PC-9 (cell line): Measurements from ENCODE around the gene MBD2.

Source experiments
- EZH2 ChIP-seq: fragments of 200-600 bp; sonication (generic); IDR thresholded peaks from 2 replicates; pipeline ENCODE4 v1.8.0; 2017; ENCODE audit warnings: antibody characterized with exemption, low read depth
- TF ChIP-seq, protein P1 (sequence below): fragments of 200-600 bp; sonication (generic); conservative IDR thresholded peaks from 2 replicates; pipeline ENCODE4 v1.6.1; 2017; ENCODE audit warnings: mixed run types, antibody characterized with exemption, mild to moderate bottlenecking, moderate library complexity

- TF ChIP-seq, protein P1, sequence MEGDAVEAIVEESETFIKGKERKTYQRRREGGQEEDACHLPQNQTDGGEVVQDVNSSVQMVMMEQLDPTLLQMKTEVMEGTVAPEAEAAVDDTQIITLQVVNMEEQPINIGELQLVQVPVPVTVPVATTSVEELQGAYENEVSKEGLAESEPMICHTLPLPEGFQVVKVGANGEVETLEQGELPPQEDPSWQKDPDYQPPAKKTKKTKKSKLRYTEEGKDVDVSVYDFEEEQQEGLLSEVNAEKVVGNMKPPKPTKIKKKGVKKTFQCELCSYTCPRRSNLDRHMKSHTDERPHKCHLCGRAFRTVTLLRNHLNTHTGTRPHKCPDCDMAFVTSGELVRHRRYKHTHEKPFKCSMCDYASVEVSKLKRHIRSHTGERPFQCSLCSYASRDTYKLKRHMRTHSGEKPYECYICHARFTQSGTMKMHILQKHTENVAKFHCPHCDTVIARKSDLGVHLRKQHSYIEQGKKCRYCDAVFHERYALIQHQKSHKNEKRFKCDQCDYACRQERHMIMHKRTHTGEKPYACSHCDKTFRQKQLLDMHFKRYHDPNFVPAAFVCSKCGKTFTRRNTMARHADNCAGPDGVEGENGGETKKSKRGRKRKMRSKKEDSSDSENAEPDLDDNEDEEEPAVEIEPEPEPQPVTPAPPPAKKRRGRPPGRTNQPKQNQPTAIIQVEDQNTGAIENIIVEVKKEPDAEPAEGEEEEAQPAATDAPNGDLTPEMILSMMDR, result no peak
- no peak for TF ChIP-seq EZH2
Measured at GRCh38 chr18:54154231-54154630, 70.2 kb downstream of the MBD2 start.
